Measurements from ENCODE around the gene DRAP1. TPM values are rescaled to one million over a fixed set of nuclear protein-coding genes. Genes with fewer than 3 reads are reported as not detected.

The DRAP1 gene
- total and polyA plus RNA-seq, 9 of the 15 experiments (the other 6 are each of a cell fraction or from before 2014, with no cell fraction given): 9.6 to 200 (median 92.9) TPM

GRCh38 chr11:65899356-65900124 is 19.7 kb upstream of the DRAP1 start (continued):
- TF ChIP-seq SIN3A (IDR thresholded peaks at IDR 0.05; ENCODE audit: borderline replicate concordance in 2 of 2, control insufficient read depth in 1 of 2, low read depth in 2 of 2, low read length in 2 of 2) (peak; percentile 33 to 57; a peak in 2 of 4 replicates), SAP30 (IDR thresholded peaks at IDR 0.05; ENCODE audit: borderline replicate concordance, insufficient read depth, low read depth, low read length, poor library complexity, severe bottlenecking) (peak; percentile 85), ZNF444 (CRISPR knock-in tag; IDR thresholded peaks at IDR 0.05) (no peak), THRAP3 (IDR thresholded peaks at IDR 0.05; ENCODE audit: borderline replicate concordance) (no peak), TBL1XR1 (IDR thresholded peaks at IDR 0.05; ENCODE audit: low read length in 2 of 2) (peak in 1 of 2 experiments; percentile 27; a peak in 2 of 4 replicates), MTF1 (CRISPR knock-in tag; IDR thresholded peaks at IDR 0.05; ENCODE audit: borderline replicate concordance) (no peak), CREM (IDR thresholded peaks at IDR 0.05; ENCODE audit: low read depth) (peak; percentile 66), OTX1 (CRISPR knock-in tag; IDR thresholded peaks at IDR 0.05) (no peak), WHSC1 (IDR thresholded peaks at IDR 0.05; ENCODE audit: low read length) (no peak), HDAC1 (IDR thresholded peaks at IDR 0.05) (peak in 1 of 2 experiments; percentile 90; a peak in 2 of 4 replicates), KLF6 (CRISPR knock-in tag; IDR thresholded peaks at IDR 0.05; ENCODE audit: borderline replicate concordance) (0 out of 2 replicates have a peak, but pooled peaks have one; percentile 60), PHF8 (IDR thresholded peaks at IDR 0.05; ENCODE audit: borderline replicate concordance, low read length) (peak; percentile 32; the same call in 1 of the 2 replicates), FOXJ2 (tag; IDR thresholded peaks at IDR 0.05) (no peak), ZNF197 (CRISPR knock-in tag; IDR thresholded peaks at IDR 0.05; ENCODE audit: low read depth) (no peak), MXI1 (IDR thresholded peaks at IDR 0.05; ENCODE audit: low read depth, low read length) (peak; percentile 55; the same call in 1 of the 2 replicates), MEF2A (IDR thresholded peaks at IDR 0.05; ENCODE audit: control insufficient read depth, low read depth, low read length) (no peak), ETS1 (conservative IDR thresholded peaks at IDR 0.05; ENCODE audit: control insufficient read depth, low read depth, low read length) (peak; percentile 79), GABPA (tag; conservative IDR thresholded peaks at IDR 0.05; ENCODE audit: low read depth) (peak; percentile 70), RAD21 (CRISPR knock-in tag; conservative IDR thresholded peaks at IDR 0.05 in 1 of 2, IDR thresholded peaks at IDR 0.05 in 1 of 2) (no peak), ZNF23 (CRISPR knock-in tag; IDR thresholded peaks at IDR 0.05) (no peak), ZNF133 (CRISPR knock-in tag; IDR thresholded peaks at IDR 0.05) (no peak), CTCFL (IDR thresholded peaks at IDR 0.05; ENCODE audit: borderline replicate concordance, insufficient read depth, low read depth, low read length, poor library complexity, severe bottlenecking) (no peak), SP1 (CRISPR knock-in tag; IDR thresholded peaks at IDR 0.05) (peak; percentile 74)
